ENCODE results near the gene IRF4. TPM values are rescaled to one million over a fixed set of nuclear protein-coding genes. Genes with fewer than 3 reads are reported as not detected.

IRF4 gene
- total and polyA plus RNA-seq, 11 donors: 0.08 to 4.4 (median 0.30) TPM; not detected in 1

- no peak for TF ChIP-seq CTCF (IDR thresholded peaks at IDR 0.05)
- no peak for TF ChIP-seq POLR2A (IDR thresholded peaks at IDR 0.05)
- intact Hi-C loops (cut with DNase I): loop anchor here in 1 of 10 donors (10.0 kb wide), 1 partner anchor 200 kb away; no protein-coding TSS in a partner anchor
- ATAC-seq: no peak
- Histone ChIP-seq H3K4me3 (no peak overlapping the region), H3K27ac (no peak overlapping the region), H3K36me3 (no peaks in the 10 kb centered on the region), H3K9me3 (peaks cover 0 to 32% (median 17%) of the 10 kb centered on the region in 12 donors), H3K27me3 (peaks cover 0 to 23% (median 0%) of the 10 kb centered on the region in 9 donors), H3K4me1 (no peaks in the 10 kb centered on the region)
- no peak for DNase-seq
Measured at GRCh38 chr6:414447-414846, 22.9 kb downstream of the IRF4 start.

GRCh38 chr6:415087-415486 lies 23.5 kb downstream of the IRF4 start:
- Histone ChIP-seq H3K4me3 (no peak overlapping the region), H3K27ac (no peak overlapping the region), H3K9me3 (peaks cover 0 to 32% (median 17%) of the 10 kb centered on the region in 12 donors), H3K36me3 (no peaks in the 10 kb centered on the region), H3K4me1 (no peaks in the 10 kb centered on the region), H3K27me3 (peaks cover 0 to 23% (median 0%) of the 10 kb centered on the region in 9 donors)
- TF ChIP-seq CTCF (IDR thresholded peaks at IDR 0.05) (no peak), POLR2A (IDR thresholded peaks at IDR 0.05) (no peak)
- 92 to 97% (median 95%) methylated on average over 3 of the region's 3 CpGs for WGBS, 4 donors
- ATAC-seq: no peak
- no peak for DNase-seq
- intact Hi-C loops (cut with DNase I): loop anchor here in 1 of 10 donors (10.0 kb wide), 1 partner anchor 200 kb away; no protein-coding TSS in a partner anchor

- Histone ChIP-seq H3K27me3 (no peaks in the 10 kb centered on the region), H3K4me1 (no peaks in the 10 kb centered on the region), H3K36me3 (no peaks in the 10 kb centered on the region), H3K9me3 (peaks cover 0 to 19% (median under 1%) of the 10 kb centered on the region in 12 donors), H3K4me3 (no peak overlapping the region), H3K27ac (no peak overlapping the region)
- no peak for TF ChIP-seq CTCF (IDR thresholded peaks at IDR 0.05)
- no peak for TF ChIP-seq POLR2A (IDR thresholded peaks at IDR 0.05)
- intact Hi-C loops (cut with DNase I): no loop called here
- DNase-seq: no peak
- WGBS, 4 donors: 88 to 94% (median 91%) methylated on average over 6 to 7 of the region's 7 CpGs
- ATAC-seq: no peak
Measured at GRCh38 chr6:421211-421610, 29.7 kb downstream of the IRF4 start.

- Histone ChIP-seq H3K4me1 (no peaks in the 10 kb centered on the region), H3K27ac (no peak overlapping the region), H3K4me3 (no peak overlapping the region), H3K9me3 (peaks cover 0 to 13% (median 0%) of the 10 kb centered on the region in 12 donors), H3K36me3 (no peaks in the 10 kb centered on the region), H3K27me3 (no peaks in the 10 kb centered on the region)
- 78 to 87% (median 84%) methylated on average over 6 of the region's 6 CpGs for WGBS, 4 donors
- DNase-seq (no peak), ATAC-seq (no peak)
- TF ChIP-seq CTCF (IDR thresholded peaks at IDR 0.05): no peak
- no peak for TF ChIP-seq POLR2A (IDR thresholded peaks at IDR 0.05)
- intact Hi-C loops (cut with DNase I): no loop called here
Measured at GRCh38 chr6:422433-423054, 31.0 kb downstream of the IRF4 start.
